Psoas muscle (tissue), 8 donors: ENCODE data around the gene ADORA1. TPM values are rescaled to one million over a fixed set of nuclear protein-coding genes. Genes with fewer than 3 reads are reported as not detected.

Source experiments
- ATAC-seq, 4 donors: fragments of 200-7000 bp; cut with Tn5 transposase; one replicate each; pipeline ENCODE4 v1.9.1; 2020; ENCODE audit warnings: moderate library complexity in 3 of 4, mild to moderate bottlenecking in 2 of 4
- DNase-seq, 2 donors: peaks; one replicate each; pipeline ENCODE4 v3.0.0-alpha.2; 2020
- H3K27ac ChIP-seq: fragments of 200-600 bp; one replicate; pipeline ENCODE4 v1.8.0; 2022
- H3K27me3 ChIP-seq, 3 donors: fragments of 200-600 bp in 1 of 3; one replicate each; pipeline versions ENCODE4 v1.6.1 to v1.8.0; 2013 to 2022; ENCODE audit warnings: low read length in 2 of 3, mild to moderate bottlenecking in 2 of 3, moderate library complexity in 1 of 3; ENCODE audit not compliant: insufficient read depth in 3 of 3
- H3K36me3 ChIP-seq, 2 donors: fragments of 200-600 bp in 1 of 2; one replicate each; pipeline versions ENCODE4 v1.6.1 to v1.8.0; 2013 to 2022; ENCODE audit warnings: low read depth in 1 of 2, mild to moderate bottlenecking in 1 of 2, moderate library complexity in 1 of 2; ENCODE audit not compliant: insufficient read depth in 1 of 2
- H3K4me1 ChIP-seq: fragments of 200-600 bp; one replicate; pipeline ENCODE4 v1.8.0; 2022
- H3K4me3 ChIP-seq: fragments of 200-600 bp; one replicate; pipeline ENCODE4 v1.8.0; 2022; ENCODE audit warnings: mild to moderate bottlenecking
- H3K9me3 ChIP-seq: fragments of 200-600 bp; one replicate; pipeline ENCODE4 v1.8.0; 2022
- CTCF ChIP-seq: fragments of 200-600 bp; IDR thresholded peaks from one replicate; pipeline ENCODE4 v1.8.0; 2022; ENCODE audit warnings: antibody characterized with exemption
- WGBS, 3 donors: extraction: QIAGEN DNeasy Blood & Tissue Kit; methylation state at CpG; one replicate each; pipeline versions ENCODE4 v1.1.6 to v1.1.7; 2013; 5-methylcytosine and 5-hydroxymethylcytosine counted together
- intact Hi-C, 2 donors: fragments of 100-400 bp; cut with DNase I; formaldehyde crosslinking; loops; one replicate each; pipeline versions ENCODE4 v1.11.0 to v1.14.2; 2022
- polyA plus RNA-seq, 3 donors: library from polyadenylated mRNA; stranded (reverse); fragments of 200-250 nt; gene quantifications; one replicate each; pipeline ENCODE4 v1.2.3, GENCODE V29; 2013
- total RNA-seq, 4 donors: library from RNA; stranded (reverse); fragmentation: NEBNext Ultra II Directional in 2 of 4; extraction: Animal tissue kit (Norgen Biotek cat#: 25700) in 2 of 4; gene quantifications; one replicate each; pipeline versions ENCODE4 v1.2.1 to v1.2.4, GENCODE V29; 2021 to 2023
- donor health status: healthy with polysubstance abuse.
- donor health status: DM: no; HTN: no; CAD: no; lungs with moderate emphysema.
- donor health status: Bipolar disorder and iron deficiency.
- donor health status: healthy.
- donor health status: DM: yes; HTN: yes; CAD: no.
- donor health status: DM: no; HTN: no; CAD: no.
- donor health status: DM: no; HTN: no; CAD: no.
- donor health status: DM: yes; HTN: yes; CAD: no.

The ADORA1 gene
- total and polyA plus RNA-seq, 7 donors = 1.1 to 10.4 (median 1.8) TPM

- H3K9me3 ChIP-seq = no peaks in the 10 kb centered on the region
- WGBS, 3 donors = 83 to 88% (median 84%) methylated on average over 8 of the region's 8 CpGs
Measured at GRCh38 chr1:203139976-203140475, 12.5 kb downstream of the ADORA1 start.

GRCh38 chr1:203140743-203141520 is 13.4 kb downstream of the ADORA1 start:
- intact Hi-C loops = no loop called here
- Histone ChIP-seq H3K4me3 (no peak overlapping the region), H3K4me1 (no peaks in the 10 kb centered on the region), H3K27me3 (no peaks in the 10 kb centered on the region), H3K27ac (no peak overlapping the region), H3K9me3 (no peaks in the 10 kb centered on the region), H3K36me3 (no peaks in the 10 kb centered on the region)
- WGBS, 3 donors = 82 to 84% (median 82%) methylated on average over 5 of the region's 5 CpGs
- TF ChIP-seq CTCF = no peak
- DNase-seq (no peak), ATAC-seq (no peak)

More at GRCh38 chr1:203139976-203140475, 12.5 kb downstream of the ADORA1 start:
- Histone ChIP-seq H3K4me1 (no peaks in the 10 kb centered on the region), H3K27me3 (no peaks in the 10 kb centered on the region), H3K27ac (no peak overlapping the region), H3K4me3 (no peak overlapping the region), H3K36me3 (no peaks in the 10 kb centered on the region)
- DNase-seq (no peak), ATAC-seq (no peak)
- TF ChIP-seq CTCF = no peak
- intact Hi-C loops = no loop called here

GRCh38 chr1:203142124-203142523 is 14.6 kb downstream of the ADORA1 start:
- no peak for ATAC-seq
- H3K36me3 ChIP-seq = no peaks in the 10 kb centered on the region
- TF ChIP-seq CTCF = no peak
- no peak overlapping the region for H3K4me3 ChIP-seq
- no peak overlapping the region for H3K27ac ChIP-seq
- DNase-seq = no peak
- H3K4me1 ChIP-seq = no peaks in the 10 kb centered on the region
- H3K9me3 ChIP-seq = no peaks in the 10 kb centered on the region
- no peaks in the 10 kb centered on the region for H3K27me3 ChIP-seq
- intact Hi-C loops = no loop called here
- WGBS, 3 donors = 89 to 93% (median 90%) methylated on average over 6 of the region's 6 CpGs

- H3K4me3 ChIP-seq = no peak overlapping the region
- H3K9me3 ChIP-seq = no peaks in the 10 kb centered on the region
- intact Hi-C loops = no loop called here
- no peaks in the 10 kb centered on the region for H3K4me1 ChIP-seq
- DNase-seq (no peak), ATAC-seq (no peak)
- no peak overlapping the region for H3K27ac ChIP-seq
- no peaks in the 10 kb centered on the region for H3K36me3 ChIP-seq
- H3K27me3 ChIP-seq = no peaks in the 10 kb centered on the region
- WGBS, 3 donors = 81 to 91% (median 86%) methylated on average over 5 of the region's 5 CpGs
- no peak for TF ChIP-seq CTCF
Measured at GRCh38 chr1:203142684-203143408, 15.3 kb downstream of the ADORA1 start.
